ENCODE measurements around the gene TAOK3. TPM values are rescaled to one million over a fixed set of nuclear protein-coding genes. Genes with fewer than 3 reads are reported as not detected.
"Not testable (repeated sequence)": the region's sequence is repeated elsewhere in the genome, so short reads cannot be mapped to it uniquely, and the experiment has no call there.

Gene TAOK3
- total RNA-seq (2014; rRNA removed; shearing (Covaris generic)): 11.2 and 11.6 TPM in 2 replicates

DNA sequence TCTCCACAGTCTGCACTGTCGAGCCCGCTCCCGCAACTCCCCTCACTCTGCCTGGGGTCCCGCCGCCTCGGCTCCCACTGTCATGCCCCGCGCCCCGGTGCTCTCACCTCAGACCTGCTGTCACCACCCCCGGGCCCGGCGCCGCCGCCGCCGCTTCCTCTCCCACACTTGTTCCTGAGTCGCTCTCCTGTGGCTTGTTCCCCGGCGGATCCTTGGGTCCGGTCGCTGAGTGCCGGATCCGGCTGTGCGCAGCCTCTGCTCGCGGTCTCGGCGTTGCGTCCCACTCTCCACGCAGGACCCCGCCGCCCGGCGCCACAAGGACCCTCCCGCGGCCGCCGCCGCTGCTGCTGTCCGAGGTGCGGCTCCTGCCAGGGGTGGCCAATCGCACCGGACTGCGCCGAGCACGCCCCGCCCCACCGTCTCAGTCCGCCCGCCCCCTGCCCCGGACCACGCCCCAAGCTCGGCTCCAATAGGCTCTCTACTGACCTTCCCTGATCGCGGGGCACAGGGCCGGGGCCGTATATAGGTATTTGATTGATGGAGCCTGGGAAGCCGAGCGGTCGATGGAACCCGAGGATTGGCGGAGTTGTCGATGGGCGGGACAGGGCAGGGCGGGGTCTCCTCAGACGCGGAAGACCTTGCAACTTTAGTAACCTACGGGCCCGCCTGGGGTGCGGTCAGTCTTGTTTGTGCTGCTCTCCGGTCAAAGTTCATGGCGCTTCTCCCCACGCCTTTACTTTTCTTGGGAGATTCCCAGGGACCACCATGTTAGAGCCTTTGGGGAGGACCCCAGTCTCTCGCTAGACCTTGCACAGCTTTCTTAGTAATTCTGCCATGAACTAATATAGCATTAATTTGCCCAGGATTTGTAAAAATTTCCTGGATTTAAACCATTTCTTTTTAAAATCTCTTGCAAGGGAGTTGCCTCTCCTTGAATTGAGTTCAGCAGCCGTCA lies at the start of gene TAOK3:
TAOK3 (minus strand) TSS at position 367 of the 955 bp plus-strand sequence. CDS start 117,340 bp downstream, outside the sequence.
- Histone ChIP-seq H3K4me3 (peak within 1 kb of the TSS; percentile 99), H3K36me3 (no peaks in the 10 kb centered on the region), H3K27ac (peak within 1 kb of the TSS; percentile 44; the same call in 1 of the 2 replicates), H3K4me1 (peaks cover 3% of the 10 kb centered on the region; the same call in 1 of the 2 replicates), H3K27me3 (no peaks in the 10 kb centered on the region), H3K9me3 (replicated peaks) (no peaks in the 10 kb centered on the region)
- peak; percentile 98 for DNase-seq

- no peaks in the 10 kb centered on the region for H3K27me3 ChIP-seq
- H3K9me3 ChIP-seq (replicated peaks): no peaks in the 10 kb centered on the region
- DNase-seq: no peak
- no peak overlapping the region for H3K27ac ChIP-seq
- H3K36me3 ChIP-seq: peaks cover 3% of the 10 kb centered on the region; the same call in 1 of the 2 replicates
- H3K4me1 ChIP-seq: no peaks in the 10 kb centered on the region
- H3K4me3 ChIP-seq: no peak overlapping the region
Observed at GRCh38 chr12:118420673-118421072, 48.0 kb upstream of the TAOK3 start.

- H3K36me3 ChIP-seq: peaks cover 8% of the 10 kb centered on the region
Observed at GRCh38 chr12:118418385-118419057, 45.8 kb upstream of the TAOK3 start.

DNA sequence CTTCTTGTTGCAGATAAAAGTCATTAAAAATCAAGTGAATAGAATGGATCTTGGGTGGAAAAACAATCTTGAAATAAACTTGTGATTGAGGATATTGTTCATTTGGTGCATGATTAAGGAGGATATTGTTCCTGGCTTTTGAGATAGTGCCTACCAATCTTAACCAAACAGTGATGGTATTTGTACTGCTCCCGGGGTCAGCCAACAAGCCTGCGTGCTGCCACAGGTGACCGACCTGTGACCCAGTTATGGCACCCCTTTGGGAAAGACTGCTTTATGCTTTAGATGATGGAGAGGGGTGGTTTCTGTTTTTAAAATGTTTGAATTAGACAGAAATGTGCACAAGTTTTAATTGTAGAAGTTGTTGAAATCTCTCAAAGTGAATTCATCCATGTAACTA lies 45.2 kb upstream of the TAOK3 start:
- no peak overlapping the region for H3K27ac ChIP-seq
- H3K27me3 ChIP-seq: no peaks in the 10 kb centered on the region

More at GRCh38 chr12:118418385-118419057, 45.8 kb upstream of the TAOK3 start:
- H3K9me3 ChIP-seq (replicated peaks): no peaks in the 10 kb centered on the region
- H3K4me1 ChIP-seq: no peaks in the 10 kb centered on the region
- H3K4me3 ChIP-seq: no peak overlapping the region
- H3K27me3 ChIP-seq: no peaks in the 10 kb centered on the region
- H3K27ac ChIP-seq: no peak overlapping the region
- DNase-seq: no peak

DNA sequence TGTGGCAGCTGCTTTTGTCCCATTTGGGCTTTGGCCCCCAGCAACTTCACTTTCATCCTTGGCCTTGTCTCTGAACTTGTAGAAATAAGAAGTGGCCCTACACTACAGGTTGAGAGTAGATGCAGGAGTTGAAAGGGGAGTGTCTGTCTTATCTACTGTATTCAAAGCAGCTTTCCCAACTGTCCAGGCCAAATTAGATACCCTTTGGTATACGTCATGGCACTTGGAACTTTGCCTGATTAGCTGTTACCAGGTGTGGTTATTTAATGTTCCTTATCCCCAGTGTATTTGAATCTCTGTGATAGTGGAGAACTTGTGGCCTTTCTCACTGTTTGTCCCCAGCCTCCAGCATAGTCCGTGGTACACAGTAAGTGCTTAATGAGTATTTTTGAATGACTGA lies 37.1 kb upstream of the TAOK3 start:
- no peaks in the 10 kb centered on the region for H3K27me3 ChIP-seq
- no peaks in the 10 kb centered on the region for H3K4me1 ChIP-seq
- H3K36me3 ChIP-seq: peaks cover 21% of the 10 kb centered on the region
- no peaks in the 10 kb centered on the region for H3K9me3 ChIP-seq (replicated peaks)
- DNase-seq: no peak
- H3K4me3 ChIP-seq: no peak overlapping the region
- H3K27ac ChIP-seq: no peak overlapping the region

More for the DNA sequence above, 45.2 kb upstream of the TAOK3 start:
- Histone ChIP-seq H3K4me3 (no peak overlapping the region), H3K9me3 (replicated peaks) (no peaks in the 10 kb centered on the region), H3K4me1 (no peaks in the 10 kb centered on the region), H3K36me3 (peaks cover 8% of the 10 kb centered on the region)
- no peak for DNase-seq

DNA sequence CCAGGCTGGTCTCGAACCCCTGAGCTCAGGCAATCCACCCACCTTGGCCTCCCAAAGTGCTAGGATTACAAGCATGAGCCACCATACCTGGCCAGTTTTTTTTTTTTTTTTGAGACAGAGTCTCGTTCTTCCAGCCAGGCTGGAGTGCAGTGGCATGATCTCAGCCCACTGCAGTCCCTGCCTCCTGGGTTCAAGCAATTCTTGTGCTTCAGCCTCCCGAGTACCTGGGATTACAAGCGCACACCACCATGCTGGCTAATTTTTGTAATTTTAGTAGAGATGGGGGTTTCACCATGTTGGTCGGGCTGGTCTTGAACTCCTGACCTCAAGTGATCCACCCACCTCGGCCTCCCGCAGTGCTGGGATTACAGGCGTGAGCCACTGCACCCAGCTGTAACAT lies 35.5 kb upstream of the TAOK3 start:
- H3K4me3 ChIP-seq, DNase-seq: not testable (repeated sequence)
- peaks cover 16% of the 10 kb centered on the region for H3K36me3 ChIP-seq

GRCh38 chr12:118404876-118405521 lies 32.3 kb upstream of the TAOK3 start:
- DNase-seq: peak; percentile 39 to 72
- peaks cover 10% of the 10 kb centered on the region for H3K36me3 ChIP-seq
- no peaks in the 10 kb centered on the region for H3K9me3 ChIP-seq (replicated peaks)

More for the DNA sequence above, 35.5 kb upstream of the TAOK3 start:
- H3K27ac ChIP-seq; H3K4me1 ChIP-seq; H3K27me3 ChIP-seq; H3K9me3 ChIP-seq (replicated peaks): not testable (repeated sequence)

DNA sequence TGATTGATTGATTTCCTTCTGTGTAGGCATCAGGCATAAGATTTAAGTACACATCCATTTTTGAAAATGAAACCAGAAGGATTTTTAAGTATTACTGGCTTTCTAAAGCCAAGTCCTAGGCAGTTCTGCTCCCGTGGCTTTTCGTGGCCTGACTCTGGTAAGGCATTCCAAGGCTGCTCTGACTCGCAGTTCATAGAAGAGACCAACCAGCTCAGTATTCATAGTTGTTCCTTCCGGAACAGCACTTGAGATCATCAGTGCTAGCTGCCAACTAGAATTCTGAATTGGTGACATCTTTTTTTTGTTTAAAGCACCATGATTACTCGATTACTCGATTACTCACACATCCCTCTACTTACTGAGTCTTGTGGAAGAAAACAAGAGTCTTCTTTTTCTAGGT lies 29.5 kb upstream of the TAOK3 start:
- peaks cover 20% of the 10 kb centered on the region for H3K36me3 ChIP-seq
- no peaks in the 10 kb centered on the region for H3K9me3 ChIP-seq (replicated peaks)
- H3K27me3 ChIP-seq: no peaks in the 10 kb centered on the region
- H3K4me1 ChIP-seq: no peaks in the 10 kb centered on the region
- DNase-seq: no peak
- H3K4me3 ChIP-seq: no peak overlapping the region
- H3K27ac ChIP-seq: no peak overlapping the region

More at GRCh38 chr12:118404876-118405521, 32.3 kb upstream of the TAOK3 start:
- H3K4me3 ChIP-seq: no peak overlapping the region
- H3K4me1 ChIP-seq: no peaks in the 10 kb centered on the region
- no peaks in the 10 kb centered on the region for H3K27me3 ChIP-seq
- H3K27ac ChIP-seq: no peak overlapping the region

GRCh38 chr12:118398940-118399339 lies 26.2 kb upstream of the TAOK3 start:
- no peaks in the 10 kb centered on the region for H3K27me3 ChIP-seq
- no peaks in the 10 kb centered on the region for H3K4me1 ChIP-seq
- H3K27ac ChIP-seq: no peak overlapping the region
- H3K36me3 ChIP-seq: peaks cover 27% of the 10 kb centered on the region
- no peak for DNase-seq
- H3K9me3 ChIP-seq (replicated peaks): no peaks in the 10 kb centered on the region
- no peak overlapping the region for H3K4me3 ChIP-seq

DNA sequence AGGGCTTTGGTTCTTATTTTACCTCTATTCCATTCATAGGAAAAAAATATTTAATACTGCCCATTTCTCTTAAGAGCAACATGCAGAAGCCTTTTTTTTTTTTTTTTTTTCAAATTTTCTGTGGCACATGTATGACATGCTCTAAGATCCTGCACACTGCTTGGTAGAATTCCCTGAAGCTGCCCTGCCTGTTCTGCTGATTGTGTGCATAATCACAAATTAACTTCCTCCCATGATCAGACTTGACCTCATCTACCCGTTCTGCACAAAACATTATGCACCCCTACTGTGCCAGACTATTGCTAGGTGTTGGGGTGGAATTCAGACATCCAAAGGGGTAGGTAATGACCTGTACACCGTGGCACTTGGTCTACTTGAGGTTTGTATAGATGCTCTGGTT lies 25.8 kb upstream of the TAOK3 start:
- Histone ChIP-seq H3K36me3 (peaks cover 27% of the 10 kb centered on the region), H3K27ac (no peak overlapping the region), H3K9me3 (replicated peaks) (no peaks in the 10 kb centered on the region), H3K27me3 (no peaks in the 10 kb centered on the region), H3K4me1 (no peaks in the 10 kb centered on the region), H3K4me3 (no peak overlapping the region)
- DNase-seq: no peak

DNA sequence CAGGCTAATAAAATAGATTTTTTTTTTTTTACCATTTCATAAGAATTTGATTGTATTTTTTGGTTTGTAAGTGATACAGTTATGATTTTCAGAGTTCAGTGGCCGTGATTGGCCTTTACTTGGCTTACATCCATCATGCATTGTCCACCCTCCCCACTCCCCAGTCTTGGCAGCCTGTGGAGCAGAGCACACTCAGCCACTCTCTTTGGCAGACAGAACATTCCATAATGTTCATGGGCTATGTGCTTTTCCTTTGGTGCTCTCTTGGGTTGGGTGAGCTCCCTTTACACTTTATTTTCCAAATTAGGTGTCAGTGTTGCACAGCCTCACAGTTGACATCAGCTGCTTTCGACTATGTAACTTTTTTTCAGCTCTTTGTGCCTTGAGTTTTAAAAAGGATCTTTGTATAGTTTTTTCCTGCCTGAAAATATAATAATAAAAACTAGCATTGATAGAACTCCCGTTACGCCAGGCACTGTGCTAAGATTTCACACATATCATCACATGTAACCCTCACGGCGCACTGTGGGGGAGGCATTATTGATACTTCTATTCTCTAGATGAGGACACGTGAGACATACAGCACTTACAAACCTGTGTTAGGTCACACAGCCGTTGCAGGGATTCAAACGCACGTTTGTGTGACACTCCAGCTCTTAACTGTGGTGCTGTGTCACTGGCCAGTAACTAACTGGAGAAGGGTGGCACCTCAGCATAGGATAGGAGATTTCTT lies 25.2 kb upstream of the TAOK3 start:
- Histone ChIP-seq H3K4me3 (no peak overlapping the region), H3K4me1 (no peaks in the 10 kb centered on the region), H3K27ac (no peak overlapping the region), H3K9me3 (replicated peaks) (no peaks in the 10 kb centered on the region), H3K36me3 (peaks cover 28% of the 10 kb centered on the region), H3K27me3 (no peaks in the 10 kb centered on the region)
- DNase-seq: no peak

GRCh38 chr12:118391836-118392235 lies 19.1 kb upstream of the TAOK3 start:
- Histone ChIP-seq H3K36me3 (peaks cover 36% of the 10 kb centered on the region), H3K4me1 (no peaks in the 10 kb centered on the region), H3K27me3 (no peaks in the 10 kb centered on the region), H3K4me3 (no peak overlapping the region), H3K9me3 (replicated peaks) (no peaks in the 10 kb centered on the region), H3K27ac (no peak overlapping the region)
- DNase-seq: no peak

DNA sequence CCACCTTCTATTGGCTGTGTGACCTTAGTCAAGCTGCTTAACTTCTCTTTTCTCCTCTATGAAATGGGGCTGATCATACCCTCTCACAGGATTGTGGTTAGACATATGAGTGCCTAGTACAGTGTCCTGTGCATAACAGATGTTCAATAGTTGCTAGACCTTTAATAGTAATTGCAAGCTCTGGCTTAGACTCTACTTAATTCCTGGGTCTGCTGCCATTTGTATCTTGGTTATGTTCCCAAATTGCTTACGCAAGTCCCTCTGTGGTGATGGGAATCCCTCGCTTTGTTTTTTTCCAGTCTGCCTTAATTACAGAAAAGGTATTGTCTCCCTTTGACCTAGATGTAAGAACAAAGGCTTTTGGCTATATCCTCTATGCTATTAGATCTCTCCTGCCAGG lies 18.7 kb upstream of the TAOK3 start:
- Histone ChIP-seq H3K27ac (no peak overlapping the region), H3K4me3 (no peak overlapping the region), H3K9me3 (replicated peaks) (no peaks in the 10 kb centered on the region), H3K4me1 (no peaks in the 10 kb centered on the region), H3K27me3 (no peaks in the 10 kb centered on the region), H3K36me3 (peaks cover 35% of the 10 kb centered on the region)
- no peak for DNase-seq

- H3K27ac ChIP-seq: peak overlapping the region; percentile 36
- H3K4me1 ChIP-seq: peaks cover 3% of the 10 kb centered on the region; the same call in 1 of the 2 replicates
- peak overlapping the region; percentile 89 for H3K4me3 ChIP-seq
- peaks cover 16% of the 10 kb centered on the region for H3K36me3 ChIP-seq
- H3K9me3 ChIP-seq (replicated peaks): no peaks in the 10 kb centered on the region
- peak; percentile 55 to 87 for DNase-seq
- no peaks in the 10 kb centered on the region for H3K27me3 ChIP-seq
Observed at GRCh38 chr12:118377884-118378470, 5.3 kb upstream of the TAOK3 start.
